Activated CD8-positive, alpha-beta T cell treated with anti-CD3 and anti-CD28 coated beads for 36 hours (primary cell): ENCODE results near the gene SLC48A1. TPM values are rescaled to one million over a fixed set of nuclear protein-coding genes. Genes with fewer than 3 reads are reported as not detected.

Source experiments
- ATAC-seq: fragments of 200-7000 bp; cut with Tn5 transposase; one replicate; pipeline ENCODE4 v1.10.0; 2021; ENCODE audit warnings: mild to moderate bottlenecking, moderate library complexity
- CTCF ChIA-PET: fragments of 350-600 bp; sonication (Branson Sonifier 250); formaldehyde crosslinking; loops from one replicate; lab custom pipeline; 2021; ENCODE audit warnings: antibody characterized with exemption; lab: Charles Lee
- POLR2A ChIA-PET: fragments of 350-600 bp; sonication (Branson Sonifier 250); formaldehyde crosslinking; loops from one replicate; lab custom pipeline; 2021; ENCODE audit warnings: antibody characterized with exemption; lab: Charles Lee
- DNase-seq: peaks from one replicate; pipeline ENCODE4 v3.0.0-alpha.2; 2020
- H3K27ac Mint-ChIP-seq: one replicate; pipeline ENCODE4 v1.8.0; 2021; ENCODE audit warnings: mild to moderate bottlenecking, mixed read lengths
- H3K27me3 Mint-ChIP-seq: one replicate; pipeline ENCODE4 v1.8.0; 2021; ENCODE audit warnings: mixed read lengths
- H3K36me3 Mint-ChIP-seq: one replicate; pipeline ENCODE4 v1.8.0; 2021; ENCODE audit warnings: low read depth, mixed read lengths
- H3K4me1 Mint-ChIP-seq: one replicate; pipeline ENCODE4 v1.8.0; 2021; ENCODE audit warnings: low read depth, mixed read lengths
- H3K4me3 Mint-ChIP-seq: one replicate; pipeline ENCODE4 v1.8.0; 2021; ENCODE audit warnings: mild to moderate bottlenecking, moderate library complexity, mixed read lengths
- H3K9me3 Mint-ChIP-seq: one replicate; pipeline ENCODE4 v1.8.0; 2021; ENCODE audit warnings: mixed read lengths
- CTCF ChIP-seq: fragments of 200-600 bp; IDR thresholded peaks from one replicate; pipeline ENCODE4 v1.8.0; 2022; ENCODE audit warnings: antibody characterized with exemption, mild to moderate bottlenecking
- intact Hi-C: fragments of 100-400 bp; cut with micrococcal nuclease; formaldehyde crosslinking; loops from one replicate; pipeline ENCODE4 v1.10.0; 2022
- total RNA-seq, 2 experiments: library from RNA; stranded (reverse); gene quantifications; one replicate each; pipeline ENCODE4 v1.2.3, GENCODE V29; 2021

SLC48A1 gene
- total RNA-seq, 2 experiments from 2014 or later, result 8.8 to 10.2 TPM

DNA sequence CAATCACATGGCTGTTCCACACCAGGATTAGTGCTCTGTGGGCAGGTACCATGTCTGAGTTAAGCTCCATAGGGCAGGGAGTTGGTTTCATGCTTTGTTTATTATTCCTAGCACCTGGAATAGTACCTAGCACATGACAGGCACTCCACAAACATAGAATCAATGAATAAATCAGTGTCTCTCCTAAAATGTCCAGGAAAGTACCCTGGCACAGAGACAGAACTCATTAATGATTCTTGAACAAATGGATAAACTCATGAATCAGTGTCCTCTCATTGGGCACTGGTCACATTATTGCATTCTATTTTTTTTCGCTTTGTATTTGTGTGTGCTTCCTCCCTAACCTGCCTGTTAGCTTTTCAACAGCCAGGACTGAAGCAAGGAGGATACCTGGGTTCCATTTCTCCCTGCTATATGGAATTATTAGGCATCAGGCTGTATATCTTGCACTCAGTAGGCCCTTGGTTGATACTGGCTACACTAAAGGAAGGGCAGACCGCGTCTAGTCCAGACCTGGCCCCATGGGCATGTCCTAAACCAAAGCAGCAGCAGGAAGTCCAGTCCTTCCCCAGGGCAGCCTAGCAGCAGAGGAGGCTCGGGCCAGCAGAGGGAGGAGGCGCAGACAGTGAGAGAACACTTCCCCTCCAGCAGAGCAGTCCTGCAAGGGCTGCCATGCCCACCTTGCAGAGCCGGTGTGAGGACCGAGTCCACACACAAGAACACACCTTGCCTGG lies 28.3 kb downstream of the SLC48A1 start:
- Mint-ChIP-seq H3K27ac (peak overlapping the region; percentile 98), H3K4me3 (no peak overlapping the region), H3K27me3 (no peaks in the 10 kb centered on the region), H3K36me3 (peaks cover 76% of the 10 kb centered on the region), H3K4me1 (peaks cover 80% of the 10 kb centered on the region), H3K9me3 (no peaks in the 10 kb centered on the region)
- intact Hi-C loops, result loop anchor here (5.0 kb wide), 1 partner anchor 36 kb away; no protein-coding TSS in a partner anchor
- ATAC-seq (no peak), DNase-seq (no peak)
- ChIA-PET CTCF (interaction anchor here (0.9 to 19.8 kb wide), 15 partner anchors 9 to 86 kb away, joined by 3 to 624 read pairs (median 8); partner anchors contain the start of gene HDAC7), POLR2A (interaction anchor here (0.8 to 37.9 kb wide), 15 partner anchors 9 to 170 kb away, joined by 3 to 904 read pairs (median 4); partner anchors contain the start of gene HDAC7)
- TF ChIP-seq CTCF, result no peak

DNA sequence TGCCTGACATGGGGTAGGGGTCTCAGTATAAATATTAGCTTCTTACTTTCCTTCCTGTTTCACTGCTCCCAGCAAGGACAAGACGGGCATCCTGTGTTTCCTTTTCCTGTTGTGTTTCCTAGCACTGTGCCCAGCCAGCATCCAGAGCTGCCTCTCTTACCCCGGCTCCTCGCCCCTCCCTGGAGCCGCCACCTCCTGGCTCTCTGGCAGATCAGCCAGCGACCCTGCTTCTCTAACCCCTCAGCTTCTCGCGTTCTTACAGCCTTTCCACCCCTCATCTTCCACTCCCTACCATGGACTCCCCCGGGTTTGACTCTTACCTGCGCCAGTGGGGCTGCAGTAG lies 28.8 kb downstream of the SLC48A1 start:
- intact Hi-C loops, result loop anchor here (5.0 kb wide), 1 partner anchor 35 kb away; no protein-coding TSS in a partner anchor
- H3K27me3 Mint-ChIP-seq, result no peaks in the 10 kb centered on the region
- H3K36me3 Mint-ChIP-seq, result peaks cover 81% of the 10 kb centered on the region
- CTCF ChIA-PET, result interaction anchor here (0.9 to 19.8 kb wide), 15 partner anchors 8 to 86 kb away, joined by 3 to 624 read pairs (median 8); partner anchors contain the start of gene HDAC7
- POLR2A ChIA-PET, result interaction anchor here (0.6 to 37.9 kb wide), 15 partner anchors 8 to 169 kb away, joined by 3 to 904 read pairs (median 3); partner anchors contain the start of gene HDAC7
- DNase-seq, result no peak
- peak overlapping the region; percentile 98 for H3K27ac Mint-ChIP-seq
- no peak for ATAC-seq
- no peak for TF ChIP-seq CTCF
- H3K4me1 Mint-ChIP-seq, result peaks cover 85% of the 10 kb centered on the region
- H3K9me3 Mint-ChIP-seq, result no peaks in the 10 kb centered on the region
- H3K4me3 Mint-ChIP-seq, result no peak overlapping the region

DNA sequence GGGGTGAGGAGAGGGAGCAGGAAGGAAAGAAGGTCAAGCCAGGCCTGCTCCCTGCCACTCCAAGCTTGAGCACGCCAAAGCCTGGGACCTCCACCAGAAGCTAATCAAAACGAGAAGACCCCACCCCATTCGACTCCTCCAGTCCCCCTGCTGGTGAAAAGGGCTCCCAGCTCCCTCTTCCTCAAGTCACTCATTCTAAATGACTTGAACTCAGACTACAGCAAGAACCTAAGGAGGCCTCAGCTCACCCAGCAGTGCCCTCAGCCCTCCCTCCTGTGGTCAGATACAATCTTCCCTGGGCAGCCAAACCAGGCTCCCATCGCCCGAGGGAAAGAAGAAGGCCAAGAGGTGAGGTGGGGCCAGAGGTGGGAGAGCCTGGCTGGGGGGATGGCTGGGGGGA lies 29.3 kb downstream of the SLC48A1 start:
- H3K27ac Mint-ChIP-seq, result peak overlapping the region; percentile 98
- DNase-seq (no peak), ATAC-seq (peak; percentile 22)
- H3K36me3 Mint-ChIP-seq, result peaks cover 83% of the 10 kb centered on the region
- H3K4me1 Mint-ChIP-seq, result peaks cover 89% of the 10 kb centered on the region
- H3K27me3 Mint-ChIP-seq, result no peaks in the 10 kb centered on the region
- intact Hi-C loops, result loop anchor here (5.0 kb wide), 1 partner anchor 35 kb away; no protein-coding TSS in a partner anchor
- peak; percentile 48 for TF ChIP-seq CTCF
- H3K4me3 Mint-ChIP-seq, result no peak overlapping the region
- ChIA-PET CTCF (interaction anchor here (0.9 to 19.8 kb wide), 15 partner anchors 8 to 87 kb away, joined by 3 to 624 read pairs (median 8); partner anchors contain the start of gene HDAC7), POLR2A (interaction anchor here (0.6 to 37.9 kb wide), 15 partner anchors 8 to 169 kb away, joined by 3 to 904 read pairs (median 3); partner anchors contain the start of gene HDAC7)
- H3K9me3 Mint-ChIP-seq, result no peaks in the 10 kb centered on the region

GRCh38 chr12:47803191-47803875 lies 30.3 kb downstream of the SLC48A1 start:
- POLR2A ChIA-PET, result interaction anchor here (1.1 to 37.9 kb wide), 2 partner anchors 14 to 31 kb away, joined by 3 to 904 read pairs; no protein-coding TSS in a partner anchor
- DNase-seq, result peak; percentile 47
- CTCF ChIA-PET, result interaction anchor here (1.2 to 19.8 kb wide), 6 partner anchors 10 to 61 kb away, joined by 3 to 624 read pairs (median 18); partner anchors contain the start of gene HDAC7
- intact Hi-C loops, result loop anchor here (5.0 kb wide), 1 partner anchor 34 kb away; no protein-coding TSS in a partner anchor
- Mint-ChIP-seq H3K27ac (peak overlapping the region; percentile 98), H3K4me3 (peak overlapping the region; percentile 62), H3K4me1 (peaks cover 96% of the 10 kb centered on the region), H3K36me3 (peaks cover 87% of the 10 kb centered on the region), H3K27me3 (no peaks in the 10 kb centered on the region), H3K9me3 (no peaks in the 10 kb centered on the region)
- no peak for ATAC-seq
- no peak for TF ChIP-seq CTCF
